OCI-LY3 (cell line): ENCODE results near the gene CACNA1B.

Experiments used
- H2AFZ ChIP-seq: fragments of 200-600, 300-600 bp; shearing (Covaris generic); 2 replicates; pipeline ENCODE4 v1.6.0; 2014; ENCODE audit warnings: antibody characterized with exemption, low read depth, low read length
- H3K27ac ChIP-seq: fragments of 200-600, 300-600 bp; sonication (generic); 2 replicates; pipeline ENCODE4 v1.5.1; 2014; ENCODE audit warnings: mild to moderate bottlenecking, low read length, moderate library complexity, mixed read lengths
- H3K27me3 ChIP-seq: fragments of 200-600, 300-600 bp; sonication (generic); 2 replicates; pipeline ENCODE4 v1.6.1; 2014; ENCODE audit warnings: low read depth, low read length, mixed read lengths
- H3K36me3 ChIP-seq: fragments of 200-600, 300-600 bp; sonication (generic); replicated peaks from 2 replicates; pipeline ENCODE3; 2014; ENCODE audit warnings: low read depth, low read length, mixed read lengths
- H3K4me1 ChIP-seq: fragments of 300-600, 200-600 bp; sonication (generic); 2 replicates; pipeline ENCODE4 v1.6.1; 2014; ENCODE audit warnings: low read length, mixed read lengths
- H3K4me2 ChIP-seq: fragments of 200-600, 300-600 bp; sonication (generic); 2 replicates; pipeline ENCODE4 v1.6.1; 2014; ENCODE audit warnings: low read length, mixed read lengths
- H3K4me3 ChIP-seq: fragments of 300-600, 200-600 bp; sonication (generic); 2 replicates; pipeline ENCODE4 v1.5.1; 2014; ENCODE audit warnings: antibody characterized with exemption, mild to moderate bottlenecking, low read length, moderate library complexity
- H3K79me2 ChIP-seq: fragments of 300-600, 200-600 bp; shearing (Covaris generic); 2 replicates; pipeline ENCODE4 v1.6.1; 2014; ENCODE audit warnings: mild to moderate bottlenecking, low read length, mixed read lengths
- H3K9ac ChIP-seq: fragments of 300-600, 200-600 bp; shearing (Covaris generic); 2 replicates; pipeline ENCODE4 v1.6.0; 2014; ENCODE audit warnings: mild to moderate bottlenecking, low read length, moderate library complexity
- H3K9me3 ChIP-seq: fragments of 200-600, 300-600 bp; shearing (Covaris generic); 2 replicates; pipeline ENCODE4 v1.6.1; 2014; ENCODE audit warnings: low read length, mixed read lengths; ENCODE audit not compliant: insufficient read depth
- H4K20me1 ChIP-seq: fragments of 200-600, 300-600 bp; sonication (generic); 2 replicates; pipeline ENCODE4 v1.6.1; 2016; ENCODE audit warnings: low read length, mixed read lengths; ENCODE audit not compliant: insufficient read depth
- EZH2phosphoT487 ChIP-seq: fragments of 200-600 bp; shearing (Covaris generic); IDR thresholded peaks from 2 replicates; pipeline ENCODE4 v1.6.1; 2018; ENCODE audit warnings: antibody characterized with exemption, mixed run types, low read depth
- TF ChIP-seq, protein P1 (sequence below): fragments of 200-600, 300-600 bp; sonication (generic); IDR thresholded peaks from 2 replicates; pipeline ENCODE4 v1.5.1; 2014; ENCODE audit warnings: antibody characterized with exemption, low read length, low read depth

The CACNA1B gene

DNA sequence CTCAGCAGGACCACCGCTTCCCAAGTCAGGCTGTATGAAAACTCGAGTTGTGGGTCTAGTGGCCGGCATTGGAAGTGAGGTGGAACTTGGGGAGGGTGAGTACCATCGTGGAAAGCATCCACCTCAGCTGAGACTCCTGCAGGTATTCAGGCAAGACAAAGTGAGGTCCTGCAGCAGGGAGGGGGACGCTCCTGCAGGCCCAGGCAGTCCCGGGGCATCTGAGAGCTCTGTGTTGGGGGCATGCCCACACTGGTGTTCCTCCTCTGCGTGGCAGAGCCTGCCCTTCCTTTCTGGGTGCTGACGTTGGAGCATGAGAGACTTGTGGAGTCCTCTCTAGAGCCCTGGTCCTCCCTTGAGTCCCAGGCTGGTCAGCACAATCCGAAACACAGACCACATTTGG, 187.7 kb downstream of the CACNA1B start:
- no peak overlapping the region for H3K9ac ChIP-seq
- no peak for TF ChIP-seq EZH2phosphoT487
- TF ChIP-seq, protein P1, sequence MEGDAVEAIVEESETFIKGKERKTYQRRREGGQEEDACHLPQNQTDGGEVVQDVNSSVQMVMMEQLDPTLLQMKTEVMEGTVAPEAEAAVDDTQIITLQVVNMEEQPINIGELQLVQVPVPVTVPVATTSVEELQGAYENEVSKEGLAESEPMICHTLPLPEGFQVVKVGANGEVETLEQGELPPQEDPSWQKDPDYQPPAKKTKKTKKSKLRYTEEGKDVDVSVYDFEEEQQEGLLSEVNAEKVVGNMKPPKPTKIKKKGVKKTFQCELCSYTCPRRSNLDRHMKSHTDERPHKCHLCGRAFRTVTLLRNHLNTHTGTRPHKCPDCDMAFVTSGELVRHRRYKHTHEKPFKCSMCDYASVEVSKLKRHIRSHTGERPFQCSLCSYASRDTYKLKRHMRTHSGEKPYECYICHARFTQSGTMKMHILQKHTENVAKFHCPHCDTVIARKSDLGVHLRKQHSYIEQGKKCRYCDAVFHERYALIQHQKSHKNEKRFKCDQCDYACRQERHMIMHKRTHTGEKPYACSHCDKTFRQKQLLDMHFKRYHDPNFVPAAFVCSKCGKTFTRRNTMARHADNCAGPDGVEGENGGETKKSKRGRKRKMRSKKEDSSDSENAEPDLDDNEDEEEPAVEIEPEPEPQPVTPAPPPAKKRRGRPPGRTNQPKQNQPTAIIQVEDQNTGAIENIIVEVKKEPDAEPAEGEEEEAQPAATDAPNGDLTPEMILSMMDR: no peak
- no peak overlapping the region for H3K4me3 ChIP-seq
- no peak overlapping the region for H3K4me2 ChIP-seq
- H3K9me3 ChIP-seq: no peaks in the 10 kb centered on the region
- H2AFZ ChIP-seq: no peak overlapping the region
- H3K4me1 ChIP-seq: no peaks in the 10 kb centered on the region
- no peaks in the 10 kb centered on the region for H3K79me2 ChIP-seq
- peaks cover 10% of the 10 kb centered on the region; the same call in 1 of the 2 replicates for H4K20me1 ChIP-seq
- no peak overlapping the region for H3K27ac ChIP-seq
- H3K27me3 ChIP-seq: no peaks in the 10 kb centered on the region
- peaks cover 63% of the 10 kb centered on the region for H3K36me3 ChIP-seq

DNA sequence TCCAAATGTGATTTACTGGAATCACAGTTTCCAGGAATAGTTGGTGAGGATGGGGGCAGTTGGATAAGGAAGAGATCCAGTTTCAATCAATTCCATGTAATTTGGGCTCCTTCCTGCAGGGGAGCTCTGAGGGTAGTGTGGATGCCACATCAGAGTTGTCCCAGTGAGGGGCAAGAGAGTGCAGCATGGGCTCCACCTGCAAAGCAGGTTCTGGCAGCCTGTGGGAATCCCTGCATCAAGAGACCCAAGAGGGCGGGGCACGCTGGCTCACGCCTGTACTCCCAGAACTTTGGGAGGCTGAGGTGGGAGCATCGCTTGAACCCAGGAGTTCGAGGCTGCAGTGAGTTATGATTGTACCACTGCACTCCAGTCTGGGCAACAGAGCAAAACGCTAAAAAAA, 188.5 kb downstream of the CACNA1B start:
- H3K4me1 ChIP-seq: no peaks in the 10 kb centered on the region
- H3K36me3 ChIP-seq: peaks cover 57% of the 10 kb centered on the region
- no peak overlapping the region for H3K9ac ChIP-seq
- TF ChIP-seq, protein P1: no peak
- no peak for TF ChIP-seq EZH2phosphoT487
- H3K79me2 ChIP-seq: no peaks in the 10 kb centered on the region
- no peak overlapping the region for H3K27ac ChIP-seq
- no peak overlapping the region for H3K4me3 ChIP-seq
- no peak overlapping the region for H2AFZ ChIP-seq
- peaks cover 10% of the 10 kb centered on the region; the same call in 1 of the 2 replicates for H4K20me1 ChIP-seq
- H3K27me3 ChIP-seq: no peaks in the 10 kb centered on the region
- no peak overlapping the region for H3K4me2 ChIP-seq
- H3K9me3 ChIP-seq: no peaks in the 10 kb centered on the region

DNA sequence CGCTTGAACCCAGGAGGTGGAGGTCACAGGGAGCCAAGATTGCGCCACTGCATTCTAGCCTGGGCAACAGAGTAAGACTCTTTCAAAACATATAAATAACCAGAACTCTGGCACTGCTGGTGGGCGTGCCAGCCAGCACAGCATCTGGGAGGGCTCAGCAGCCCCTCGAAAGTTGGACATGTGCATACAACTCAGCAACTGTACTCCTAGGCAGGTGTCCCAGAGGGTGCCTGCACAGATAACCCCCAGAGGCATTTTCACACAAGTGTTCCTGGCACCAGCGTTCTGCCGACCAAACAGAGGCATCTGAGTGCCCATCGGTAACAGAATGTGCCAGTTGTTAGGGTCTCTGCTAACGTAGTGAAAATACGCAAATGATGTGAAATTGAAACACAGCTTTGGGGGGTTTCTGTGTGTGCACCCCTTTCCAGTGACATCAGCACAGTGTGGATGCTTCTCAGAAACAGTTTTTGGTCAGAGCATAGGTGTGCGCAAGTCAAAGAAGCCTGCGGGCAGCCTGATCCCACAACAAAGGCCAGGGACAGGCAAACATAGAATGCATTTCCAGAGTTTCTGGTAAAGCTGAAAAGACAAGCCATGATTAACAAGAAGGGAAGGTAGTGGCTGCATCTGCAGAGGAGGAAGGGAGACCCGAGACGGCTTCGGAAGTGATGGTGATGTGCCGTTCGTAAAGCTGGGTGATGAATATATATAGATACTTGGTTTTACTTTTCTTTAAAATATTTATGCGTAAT, 190.2 kb downstream of the CACNA1B start:
- Histone ChIP-seq H3K4me2 (no peak overlapping the region), H3K27ac (no peak overlapping the region), H3K36me3 (peaks cover 41% of the 10 kb centered on the region), H4K20me1 (peaks cover 10% of the 10 kb centered on the region; the same call in 1 of the 2 replicates), H3K9ac (no peak overlapping the region), H3K27me3 (no peaks in the 10 kb centered on the region), H2AFZ (no peak overlapping the region), H3K79me2 (no peaks in the 10 kb centered on the region), H3K9me3 (no peaks in the 10 kb centered on the region), H3K4me3 (no peak overlapping the region), H3K4me1 (no peaks in the 10 kb centered on the region)
- TF ChIP-seq, protein P1: no peak

DNA sequence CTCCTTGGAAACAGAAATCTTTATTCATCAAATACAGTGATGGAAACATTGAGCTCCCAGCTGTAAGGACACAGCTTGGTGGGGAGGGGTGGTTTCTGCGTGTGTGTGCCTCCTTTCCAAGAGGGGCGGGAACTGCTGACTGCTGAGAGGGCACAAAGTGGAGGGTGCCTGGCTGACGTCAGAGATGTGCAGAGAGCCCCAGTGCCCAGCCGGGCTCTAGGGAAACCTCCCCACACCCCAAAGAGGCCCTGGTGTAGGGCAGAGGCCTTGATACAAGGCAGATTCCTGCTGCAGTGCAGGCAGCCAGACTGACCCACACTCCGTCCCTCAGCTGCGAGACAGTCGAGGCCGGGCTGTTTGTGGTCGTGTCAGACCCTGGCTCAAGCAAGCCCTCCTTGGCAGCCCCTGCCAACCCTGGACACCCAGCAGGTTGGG, 191.0 kb downstream of the CACNA1B start:
- H3K27ac ChIP-seq: no peak overlapping the region
- no peaks in the 10 kb centered on the region for H3K79me2 ChIP-seq
- no peak for TF ChIP-seq EZH2phosphoT487
- TF ChIP-seq, protein P1: no peak
- H3K9me3 ChIP-seq: no peaks in the 10 kb centered on the region
- no peak overlapping the region for H3K9ac ChIP-seq
- H3K27me3 ChIP-seq: no peaks in the 10 kb centered on the region
- no peak overlapping the region for H3K4me2 ChIP-seq
- H3K36me3 ChIP-seq: peaks cover 35% of the 10 kb centered on the region
- peaks cover 15% of the 10 kb centered on the region; the same call in 1 of the 2 replicates for H4K20me1 ChIP-seq
- no peaks in the 10 kb centered on the region for H3K4me1 ChIP-seq
- H2AFZ ChIP-seq: no peak overlapping the region
- no peak overlapping the region for H3K4me3 ChIP-seq
